Lower lobe of right lung (tissue), 2 donors: ENCODE data around the gene SPINK4. TPM values are rescaled to one million over a fixed set of nuclear protein-coding genes. Genes with fewer than 3 reads are reported as not detected.

ENCODE experiments used
- ATAC-seq, 2 donors: fragments of 200-7000 bp; cut with Tn5 transposase; one replicate each; pipeline ENCODE4 v1.9.1; 2020 to 2022; ENCODE audit warnings: mild to moderate bottlenecking in 2 of 2, moderate library complexity in 2 of 2
- DNase-seq: peaks from one replicate; pipeline ENCODE4 v3.0.0-alpha.2; 2020
- H3K27ac ChIP-seq: fragments of 200-600 bp; one replicate; pipeline ENCODE4 v1.8.0; 2022
- H3K27me3 ChIP-seq: fragments of 200-600 bp; one replicate; pipeline ENCODE4 v1.8.0; 2022; ENCODE audit warnings: low read depth
- H3K36me3 ChIP-seq: fragments of 200-600 bp; one replicate; pipeline ENCODE4 v1.8.0; 2022; ENCODE audit warnings: mild to moderate bottlenecking
- H3K4me1 ChIP-seq: fragments of 200-600 bp; one replicate; pipeline ENCODE4 v1.8.0; 2022
- H3K4me3 ChIP-seq: fragments of 200-600 bp; one replicate; pipeline ENCODE4 v1.8.0; 2022; ENCODE audit warnings: mild to moderate bottlenecking
- H3K9me3 ChIP-seq: fragments of 200-600 bp; one replicate; pipeline ENCODE4 v1.8.0; 2022
- intact Hi-C: fragments of 100-400 bp; cut with DNase I; formaldehyde crosslinking; loops from one replicate; pipeline ENCODE4 v1.11.0; 2022
- total RNA-seq: library from RNA; stranded (reverse); fragmentation: NEBNext Ultra II Directional; extraction: Animal tissue kit (Norgen Biotek cat#: 25700); gene quantifications from one replicate; pipeline ENCODE4 v1.2.1, GENCODE V29; 2021
- TF ChIP-seq, protein P1 (sequence below): fragments of 200-600 bp; IDR thresholded peaks from one replicate; pipeline ENCODE4 v1.8.0; 2022; ENCODE audit warnings: antibody characterized with exemption, mild to moderate bottlenecking
- donor health status: DM: no; HTN: yes; CAD: no; lungs with severe emphysema.

SPINK4 gene
- total RNA-seq, 1 donor from 2014 or later: not detected

DNA sequence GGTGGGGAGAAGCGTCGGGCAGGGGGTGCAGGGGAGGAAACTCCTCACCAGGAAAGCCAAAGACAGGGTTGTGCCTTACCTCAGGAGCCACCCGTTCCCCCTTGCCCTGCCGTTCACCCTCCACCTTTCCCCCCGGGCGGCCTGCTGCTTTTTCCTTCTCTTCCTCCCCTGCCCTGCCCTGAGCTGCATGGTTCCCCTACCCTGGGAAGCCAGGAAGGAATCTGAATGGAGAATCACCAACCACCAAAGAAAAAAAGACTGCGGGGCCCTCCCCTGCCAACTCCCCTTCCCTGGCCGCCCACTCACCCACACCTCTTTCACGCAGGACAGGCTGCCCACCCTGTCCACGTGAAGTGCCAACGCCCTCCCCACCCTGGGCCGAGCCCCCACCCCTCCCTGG, 49.5 kb downstream of the SPINK4 start:
- TF ChIP-seq, protein P1, sequence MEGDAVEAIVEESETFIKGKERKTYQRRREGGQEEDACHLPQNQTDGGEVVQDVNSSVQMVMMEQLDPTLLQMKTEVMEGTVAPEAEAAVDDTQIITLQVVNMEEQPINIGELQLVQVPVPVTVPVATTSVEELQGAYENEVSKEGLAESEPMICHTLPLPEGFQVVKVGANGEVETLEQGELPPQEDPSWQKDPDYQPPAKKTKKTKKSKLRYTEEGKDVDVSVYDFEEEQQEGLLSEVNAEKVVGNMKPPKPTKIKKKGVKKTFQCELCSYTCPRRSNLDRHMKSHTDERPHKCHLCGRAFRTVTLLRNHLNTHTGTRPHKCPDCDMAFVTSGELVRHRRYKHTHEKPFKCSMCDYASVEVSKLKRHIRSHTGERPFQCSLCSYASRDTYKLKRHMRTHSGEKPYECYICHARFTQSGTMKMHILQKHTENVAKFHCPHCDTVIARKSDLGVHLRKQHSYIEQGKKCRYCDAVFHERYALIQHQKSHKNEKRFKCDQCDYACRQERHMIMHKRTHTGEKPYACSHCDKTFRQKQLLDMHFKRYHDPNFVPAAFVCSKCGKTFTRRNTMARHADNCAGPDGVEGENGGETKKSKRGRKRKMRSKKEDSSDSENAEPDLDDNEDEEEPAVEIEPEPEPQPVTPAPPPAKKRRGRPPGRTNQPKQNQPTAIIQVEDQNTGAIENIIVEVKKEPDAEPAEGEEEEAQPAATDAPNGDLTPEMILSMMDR: no peak
- Histone ChIP-seq H3K4me1 (peaks cover 54% of the 10 kb centered on the region), H3K4me3 (peak overlapping the region; percentile 89), H3K27me3 (no peaks in the 10 kb centered on the region), H3K36me3 (peaks cover 17% of the 10 kb centered on the region), H3K9me3 (no peaks in the 10 kb centered on the region), H3K27ac (peak overlapping the region; percentile 100)
- DNase-seq: peak; percentile 48
- ATAC-seq: peak; percentile 14 to 18
- intact Hi-C loops: no loop called here

DNA sequence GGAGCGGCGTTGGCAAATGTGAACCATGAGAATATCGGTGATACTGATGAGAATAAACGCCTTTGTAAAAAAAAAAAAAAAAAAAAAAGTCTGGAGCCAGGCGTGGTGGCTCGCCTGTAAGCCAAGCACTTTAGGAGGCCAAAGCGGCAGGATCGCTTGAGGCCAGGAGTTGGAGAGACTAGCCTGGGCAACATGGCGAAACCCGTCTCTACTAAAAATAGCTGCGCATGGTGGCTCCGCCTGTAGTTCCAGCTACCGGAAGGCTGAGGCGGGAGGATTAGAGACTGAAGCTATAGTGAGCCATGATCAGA, 49.9 kb downstream of the SPINK4 start:
- no peak for DNase-seq
- no peaks in the 10 kb centered on the region for H3K9me3 ChIP-seq
- H3K27me3 ChIP-seq: no peaks in the 10 kb centered on the region
- H3K36me3 ChIP-seq: peaks cover 21% of the 10 kb centered on the region
- H3K4me1 ChIP-seq: peaks cover 58% of the 10 kb centered on the region
- H3K4me3 ChIP-seq: peak overlapping the region; percentile 89
- H3K27ac ChIP-seq: peak overlapping the region; percentile 100
- intact Hi-C loops: no loop called here
- TF ChIP-seq, protein P1: no peak
- peak in 1 of 2 donors; percentile 54 for ATAC-seq

DNA sequence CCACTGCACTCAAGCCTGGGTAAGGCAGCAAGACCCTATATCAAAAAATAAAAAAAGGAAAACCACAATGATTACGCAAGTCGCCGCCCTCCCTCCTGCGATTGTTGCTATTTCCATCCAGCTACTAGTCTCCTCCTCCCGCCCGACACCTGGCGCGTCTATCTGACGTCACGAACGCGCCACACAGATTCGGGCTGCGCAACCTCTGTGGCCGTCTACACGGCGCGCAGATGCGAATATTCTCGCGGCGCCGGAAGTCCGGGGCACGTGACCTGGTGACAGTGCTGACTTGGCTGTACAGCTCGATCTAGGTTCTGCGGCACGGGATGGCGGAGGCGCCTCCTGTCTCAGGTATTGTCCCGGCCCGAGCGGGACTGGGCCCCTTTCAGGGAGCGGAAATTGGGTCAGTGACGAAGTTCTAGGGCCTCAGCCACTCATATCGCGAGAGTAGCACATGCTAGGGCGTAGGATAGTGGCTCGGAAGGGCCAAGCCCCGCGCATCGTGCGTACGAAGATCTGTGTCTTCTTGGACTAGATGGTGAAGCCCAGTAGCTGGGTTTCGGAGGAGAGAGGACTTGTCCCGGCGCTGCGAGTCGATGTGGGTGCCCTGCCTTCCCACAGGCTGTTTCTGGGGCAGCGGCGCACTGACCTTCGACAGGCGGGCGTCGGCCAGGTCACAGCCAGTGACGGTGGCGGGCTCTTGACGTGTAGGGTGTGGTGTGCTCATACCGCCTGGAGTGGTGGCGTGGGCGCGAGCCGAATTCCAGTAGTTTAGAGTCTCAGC, 50.5 kb downstream of the SPINK4 start, which contains the start of gene NFX1:
NFX1 (plus strand) TSS at position 270 of the 784 bp plus-strand sequence; CDS start at position 327, 57 bp downstream.
- no peaks in the 10 kb centered on the region for H3K27me3 ChIP-seq
- peaks cover 63% of the 10 kb centered on the region for H3K4me1 ChIP-seq
- H3K27ac ChIP-seq: peak within 1 kb of the TSS; percentile 100
- DNase-seq (peak; percentile 99), ATAC-seq (peak; percentile 95 to 97)
- H3K36me3 ChIP-seq: peaks cover 26% of the 10 kb centered on the region
- no peaks in the 10 kb centered on the region for H3K9me3 ChIP-seq
- intact Hi-C loops: no loop called here
- TF ChIP-seq, protein P1: no peak
- peak within 1 kb of the TSS; percentile 89 for H3K4me3 ChIP-seq

DNA sequence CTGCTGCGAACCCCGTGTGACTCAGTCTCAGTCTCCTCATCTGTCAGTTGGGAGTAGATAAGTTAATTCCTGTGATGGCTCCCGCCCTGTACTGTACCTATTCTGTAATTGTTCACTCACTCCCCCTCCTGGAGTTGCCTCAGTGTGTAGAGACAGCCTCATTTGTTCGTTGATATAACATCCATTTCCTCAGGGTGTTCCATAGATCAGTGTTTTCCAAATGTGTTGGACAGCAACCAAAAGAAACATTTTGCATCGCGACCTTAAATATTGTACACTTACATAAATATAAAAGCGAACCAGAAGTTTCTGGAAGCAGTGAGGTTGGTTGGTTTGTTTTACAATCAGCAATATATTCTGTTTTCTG, 51.0 kb downstream of the SPINK4 start:
- DNase-seq: no peak
- H3K9me3 ChIP-seq: no peaks in the 10 kb centered on the region
- H3K27me3 ChIP-seq: no peaks in the 10 kb centered on the region
- H3K27ac ChIP-seq: peak overlapping the region; percentile 100
- ATAC-seq: no peak
- TF ChIP-seq, protein P1: no peak
- H3K4me3 ChIP-seq: peak overlapping the region; percentile 89
- peaks cover 29% of the 10 kb centered on the region for H3K36me3 ChIP-seq
- intact Hi-C loops: no loop called here
- H3K4me1 ChIP-seq: peaks cover 69% of the 10 kb centered on the region

DNA sequence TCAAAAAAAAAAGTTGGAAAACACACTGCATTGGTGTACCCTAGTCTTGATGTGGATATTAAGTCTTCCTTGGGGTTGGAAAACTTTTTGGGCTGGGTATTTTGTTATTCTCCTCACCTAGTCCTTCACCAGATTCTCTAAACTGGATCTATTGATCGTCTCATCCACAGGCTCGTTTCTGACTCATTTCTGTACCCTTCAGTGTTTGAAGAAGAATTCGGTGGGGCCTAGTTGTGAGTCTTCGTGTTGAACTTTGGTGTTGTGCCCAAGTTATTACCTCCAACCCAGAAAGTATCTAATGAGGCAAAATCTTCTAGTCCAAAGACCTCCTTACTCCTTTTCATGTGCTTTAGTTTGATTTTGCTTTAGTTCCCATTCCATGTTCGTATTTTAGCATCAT, 51.9 kb downstream of the SPINK4 start:
- H3K4me1 ChIP-seq: peaks cover 73% of the 10 kb centered on the region
- no peak overlapping the region for H3K4me3 ChIP-seq
- no peak overlapping the region for H3K27ac ChIP-seq
- no peak for DNase-seq
- H3K27me3 ChIP-seq: no peaks in the 10 kb centered on the region
- no peaks in the 10 kb centered on the region for H3K9me3 ChIP-seq
- TF ChIP-seq, protein P1: no peak
- no peak for ATAC-seq
- H3K36me3 ChIP-seq: peaks cover 38% of the 10 kb centered on the region
- intact Hi-C loops: no loop called here
